H9 (cell line): ENCODE data around the gene SELENBP1. TPM values are rescaled to one million over a fixed set of nuclear protein-coding genes. Genes with fewer than 3 reads are reported as not detected.

ENCODE experiments used
- DNase-seq: peaks from one replicate; pipeline ENCODE4 v3.0.0-alpha.2; 2017
- H2AFZ ChIP-seq: one replicate; pipeline ENCODE4 v1.6.1; 2013; ENCODE audit warnings: mild to moderate bottlenecking, low read length, control low read depth, moderate library complexity
- H2AK5ac ChIP-seq: 2 replicates; pipeline ENCODE4 v1.6.1; 2013; ENCODE audit warnings: low read length, control low read depth, mixed read lengths; ENCODE audit not compliant: insufficient read length
- H2BK120ac ChIP-seq: one replicate; pipeline ENCODE4 v1.6.1; 2013; ENCODE audit warnings: low read depth, mild to moderate bottlenecking, low read length, control low read depth, inconsistent platforms; ENCODE audit not compliant: poor library complexity, severe bottlenecking
- H2BK12ac ChIP-seq: 2 replicates; pipeline ENCODE4 v1.6.1; 2013; ENCODE audit warnings: low read length, control low read depth, mixed read lengths, low read depth; ENCODE audit not compliant: insufficient read length
- H2BK15ac ChIP-seq: 2 replicates; pipeline ENCODE4 v1.6.1; 2013; ENCODE audit warnings: low read depth, low read length, control low read depth
- H2BK20ac ChIP-seq: one replicate; pipeline ENCODE4 v1.6.1; 2013; ENCODE audit warnings: low read depth, mild to moderate bottlenecking, low read length, control low read depth, inconsistent platforms; ENCODE audit not compliant: poor library complexity, severe bottlenecking
- H2BK5ac ChIP-seq: 2 replicates; pipeline ENCODE4 v1.6.1; 2013; ENCODE audit warnings: low read length, control low read depth, mixed read lengths; ENCODE audit not compliant: insufficient read length
- H3K14ac ChIP-seq: 2 replicates; pipeline ENCODE4 v1.6.1; 2013; ENCODE audit warnings: low read length, control low read depth; ENCODE audit not compliant: insufficient read depth
- H3K18ac ChIP-seq: 2 replicates; pipeline ENCODE4 v1.6.1; 2013; ENCODE audit warnings: low read depth, mild to moderate bottlenecking, mixed read lengths, low read length, control low read depth; ENCODE audit not compliant: insufficient read length
- H3K23ac ChIP-seq: 2 replicates; pipeline ENCODE4 v1.6.1; 2013; ENCODE audit warnings: low read length, control low read depth, mixed read lengths, low read depth; ENCODE audit not compliant: insufficient read length
- H3K23me2 ChIP-seq: 2 replicates; pipeline ENCODE4 v1.6.1; 2013; ENCODE audit warnings: low read depth, mild to moderate bottlenecking, mixed read lengths, low read length, control low read depth; ENCODE audit not compliant: insufficient read length, poor library complexity, severe bottlenecking
- H3K27ac ChIP-seq: 2 replicates; pipeline ENCODE4 v1.5.1; 2013; ENCODE audit warnings: low read length, control low read depth, mixed read lengths, low read depth; ENCODE audit not compliant: insufficient read length
- H3K27me3 ChIP-seq: 2 replicates; pipeline ENCODE4 v1.6.1; 2013; ENCODE audit warnings: low read length, control low read depth, inconsistent platforms; ENCODE audit not compliant: insufficient read depth
- H3K4ac ChIP-seq: 2 replicates; pipeline ENCODE4 v1.6.1; 2013; ENCODE audit warnings: low read depth, mild to moderate bottlenecking, control low read depth, inconsistent platforms, low read length, moderate library complexity
- H3K4me1 ChIP-seq: 2 replicates; pipeline ENCODE4 v1.6.1; 2013; ENCODE audit warnings: low read length, control low read depth, inconsistent platforms; ENCODE audit not compliant: insufficient read depth
- H3K4me2 ChIP-seq: 2 replicates; pipeline ENCODE4 v1.6.1; 2013; ENCODE audit warnings: low read length, control low read depth, mixed read lengths; ENCODE audit not compliant: insufficient read length, insufficient read depth
- H3K56ac ChIP-seq: 2 replicates; pipeline ENCODE4 v1.6.1; 2013; ENCODE audit warnings: low read depth, mild to moderate bottlenecking, mixed read lengths, low read length, control low read depth; ENCODE audit not compliant: insufficient read length
- H3K79me1 ChIP-seq: 2 replicates; pipeline ENCODE4 v1.6.1; 2013; ENCODE audit warnings: low read depth, mild to moderate bottlenecking, moderate library complexity, low read length, control low read depth, inconsistent platforms; ENCODE audit not compliant: insufficient read depth, poor library complexity, severe bottlenecking
- H3K79me2 ChIP-seq: 2 replicates; pipeline ENCODE4 v1.6.1; 2013; ENCODE audit warnings: low read length, control low read depth, inconsistent platforms; ENCODE audit not compliant: insufficient read depth
- H3K9ac ChIP-seq: 2 replicates; pipeline ENCODE4 v1.6.1; 2013; ENCODE audit warnings: low read length, control low read depth, mixed read lengths; ENCODE audit not compliant: insufficient read length; ENCODE audit errors: extremely low read depth
- H3K9me3 ChIP-seq: one replicate; pipeline ENCODE4 v1.6.1; 2013; ENCODE audit warnings: low read depth, low read length, inconsistent platforms; ENCODE audit not compliant: control insufficient read depth
- H3T11ph ChIP-seq: one replicate; pipeline ENCODE4 v1.6.1; 2013; ENCODE audit warnings: mild to moderate bottlenecking, low read length, control low read depth, inconsistent platforms
- H4K20me1 ChIP-seq: one replicate; pipeline ENCODE4 v1.6.1; 2013; ENCODE audit not compliant: control insufficient read depth, insufficient read length, insufficient read depth
- H4K5ac ChIP-seq: 2 replicates; pipeline ENCODE4 v1.6.1; 2013; ENCODE audit warnings: low read depth, mild to moderate bottlenecking, mixed read lengths, low read length, control low read depth; ENCODE audit not compliant: insufficient read length
- H4K8ac ChIP-seq: replicated peaks from 2 replicates; pipeline ENCODE4 v1.6.1; 2013; ENCODE audit warnings: low read length, control low read depth, mixed read lengths, low read depth; ENCODE audit not compliant: insufficient read length
- H4K91ac ChIP-seq: 2 replicates; pipeline ENCODE4 v1.6.1; 2013; ENCODE audit warnings: low read depth, mild to moderate bottlenecking, moderate library complexity, mixed read lengths, low read length, control low read depth; ENCODE audit not compliant: insufficient read length
- H3K27ac Mint-ChIP-seq, 3 experiments: 2 replicates in 2 of 3; 3 replicates in 1 of 3; pipeline ENCODE4 v1.8.0; 2020 to 2021; ENCODE audit warnings: mixed read lengths in 3 of 3, mild to moderate bottlenecking in 1 of 3, moderate library complexity in 1 of 3
- H3K27me3 Mint-ChIP-seq: 2 replicates; pipeline ENCODE4 v1.8.0; 2021; ENCODE audit warnings: low read depth, mild to moderate bottlenecking, moderate library complexity, mixed read lengths
- H3K36me3 Mint-ChIP-seq, 3 experiments: 2 replicates in 2 of 3; 3 replicates in 1 of 3; pipeline ENCODE4 v1.8.0; 2020 to 2021; ENCODE audit warnings: low read depth in 3 of 3, mixed read lengths in 3 of 3; ENCODE audit not compliant: insufficient read depth in 1 of 3
- H3K4me1 Mint-ChIP-seq, 2 experiments: 2 replicates each; pipeline ENCODE4 v1.8.0; 2020; ENCODE audit warnings: mixed read lengths in 2 of 2
- H3K4me3 Mint-ChIP-seq, 2 experiments: 2 replicates in 1 of 2; 3 replicates in 1 of 2; pipeline ENCODE4 v1.8.0; 2020 to 2021; ENCODE audit warnings: mild to moderate bottlenecking in 2 of 2, mixed read lengths in 2 of 2, moderate library complexity in 1 of 2
- H3K9me3 Mint-ChIP-seq, 2 experiments: 2 replicates in 1 of 2; 3 replicates in 1 of 2; pipeline ENCODE4 v1.8.0; 2020; ENCODE audit warnings: mild to moderate bottlenecking in 2 of 2, mixed read lengths in 2 of 2, moderate library complexity in 1 of 2
- WGBS: extraction: QIAGEN DNeasy Blood & Tissue Kit; methylation state at CpG from one replicate; pipeline ENCODE4 v1.1.7; 2013; ENCODE audit warnings: missing lambda C conversion rate, low lambda C conversion rate, mixed read lengths; ENCODE audit not compliant: insufficient read length; ENCODE audit errors: extremely low coverage; 5-methylcytosine and 5-hydroxymethylcytosine counted together
- total RNA-seq: library from RNA; stranded (reverse); gene quantifications from 2 replicates; pipeline ENCODE4 v1.2.1, GENCODE V29; 2021
- TF ChIP-seq, protein P1 (sequence below): fragments of 200-600 bp; sonication (generic); conservative IDR thresholded peaks from 3 replicates; pipeline ENCODE4 v1.8.0; 2021; ENCODE audit warnings: antibody characterized with exemption, mild to moderate bottlenecking

Gene SELENBP1
- total RNA-seq, 1 experiment from 2014 or later = 14.2 TPM

DNA sequence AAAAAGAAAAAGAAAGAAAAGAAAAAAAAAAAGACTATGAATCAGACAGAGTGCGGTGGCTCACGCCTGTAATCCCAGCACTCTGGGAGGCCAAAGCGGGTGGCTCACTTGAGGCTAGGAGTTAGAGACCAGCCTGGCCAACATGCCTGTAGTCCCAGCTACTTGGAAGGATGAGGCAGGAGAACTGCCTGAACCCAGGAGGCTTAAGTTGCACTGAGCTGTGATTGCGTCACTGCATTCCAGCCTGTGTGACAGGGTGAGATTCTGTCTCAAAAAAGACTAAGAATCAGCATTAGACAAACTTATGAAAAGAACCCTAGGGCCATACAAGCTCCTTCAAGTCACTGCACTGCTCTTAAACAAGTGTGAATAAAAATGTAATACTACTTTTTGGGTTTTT lies 43.7 kb upstream of the SELENBP1 start:
- no peak overlapping the region for H4K5ac ChIP-seq
- no peak overlapping the region for H3K23ac ChIP-seq
- no peaks in the 10 kb centered on the region for H3K4me1 Mint-ChIP-seq
- H2AK5ac ChIP-seq = no peak overlapping the region
- no peaks in the 10 kb centered on the region for H3K9me3 Mint-ChIP-seq
- H3K4me2 ChIP-seq = no peak overlapping the region
- H3K9me3 ChIP-seq = no peaks in the 10 kb centered on the region
- H3K27me3 Mint-ChIP-seq = no peaks in the 10 kb centered on the region
- peaks cover 28 to 83% (median 78%) of the 10 kb centered on the region in 3 experiments; a peak in 6 of 7 replicates for H3K36me3 Mint-ChIP-seq
- no peaks in the 10 kb centered on the region for H3K79me1 ChIP-seq
- no peak overlapping the region for H4K8ac ChIP-seq
- no peaks in the 10 kb centered on the region for H3K23me2 ChIP-seq
- H2BK12ac ChIP-seq = no peak overlapping the region
- no peak overlapping the region for H3K14ac ChIP-seq
- H2BK5ac ChIP-seq = no peak overlapping the region
- no peaks in the 10 kb centered on the region for H4K20me1 ChIP-seq
- TF ChIP-seq, protein P1, sequence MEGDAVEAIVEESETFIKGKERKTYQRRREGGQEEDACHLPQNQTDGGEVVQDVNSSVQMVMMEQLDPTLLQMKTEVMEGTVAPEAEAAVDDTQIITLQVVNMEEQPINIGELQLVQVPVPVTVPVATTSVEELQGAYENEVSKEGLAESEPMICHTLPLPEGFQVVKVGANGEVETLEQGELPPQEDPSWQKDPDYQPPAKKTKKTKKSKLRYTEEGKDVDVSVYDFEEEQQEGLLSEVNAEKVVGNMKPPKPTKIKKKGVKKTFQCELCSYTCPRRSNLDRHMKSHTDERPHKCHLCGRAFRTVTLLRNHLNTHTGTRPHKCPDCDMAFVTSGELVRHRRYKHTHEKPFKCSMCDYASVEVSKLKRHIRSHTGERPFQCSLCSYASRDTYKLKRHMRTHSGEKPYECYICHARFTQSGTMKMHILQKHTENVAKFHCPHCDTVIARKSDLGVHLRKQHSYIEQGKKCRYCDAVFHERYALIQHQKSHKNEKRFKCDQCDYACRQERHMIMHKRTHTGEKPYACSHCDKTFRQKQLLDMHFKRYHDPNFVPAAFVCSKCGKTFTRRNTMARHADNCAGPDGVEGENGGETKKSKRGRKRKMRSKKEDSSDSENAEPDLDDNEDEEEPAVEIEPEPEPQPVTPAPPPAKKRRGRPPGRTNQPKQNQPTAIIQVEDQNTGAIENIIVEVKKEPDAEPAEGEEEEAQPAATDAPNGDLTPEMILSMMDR = no peak
- H3K9ac ChIP-seq = no peak overlapping the region
- H3K4ac ChIP-seq = no peak overlapping the region
- H3T11ph ChIP-seq = no peak overlapping the region
- no peak overlapping the region for H3K56ac ChIP-seq
- no peak overlapping the region for H3K4me3 Mint-ChIP-seq
- H2BK15ac ChIP-seq = no peak overlapping the region
- H4K91ac ChIP-seq = no peak overlapping the region
- H3K27me3 ChIP-seq = no peaks in the 10 kb centered on the region
- H3K27ac Mint-ChIP-seq = no peak overlapping the region; a peak in 1 of 7 replicates
- no peaks in the 10 kb centered on the region for H3K79me2 ChIP-seq
- H3K18ac ChIP-seq = no peak overlapping the region
- DNase-seq = no peak
- H3K27ac ChIP-seq = no peak overlapping the region
- no CpG with 5 or more reads among the region's 4 CpGs for WGBS
- no peak overlapping the region for H2AFZ ChIP-seq
- H2BK20ac ChIP-seq = no peak overlapping the region
- H2BK120ac ChIP-seq = no peak overlapping the region
- no peaks in the 10 kb centered on the region for H3K4me1 ChIP-seq
